ENCODE data around the gene PHKG2.

PHKG2 gene

GRCh38 chr16:30755955-30756780, 7.9 kb downstream of the PHKG2 start:
- no peak for DNase-seq (ENCODE audit: low spot score in 2 of 2)
- no peak overlapping the region for H3K27ac Mint-ChIP-seq
- no peak overlapping the region for H3K4me3 Mint-ChIP-seq
- H3K9me3 Mint-ChIP-seq = no peaks in the 10 kb centered on the region
- H3K27me3 Mint-ChIP-seq = no peaks in the 10 kb centered on the region
- peaks cover 18% of the 10 kb centered on the region for H3K4me1 Mint-ChIP-seq
- H3K36me3 Mint-ChIP-seq = peaks cover 15% of the 10 kb centered on the region
- no peak for ATAC-seq (ENCODE audit: low read depth)

- no peak for DNase-seq (ENCODE audit: low spot score in 2 of 2)
- Mint-ChIP-seq H3K9me3 (no peaks in the 10 kb centered on the region), H3K4me1 (peaks cover 15% of the 10 kb centered on the region), H3K27ac (no peak overlapping the region), H3K36me3 (peaks cover 10% of the 10 kb centered on the region), H3K4me3 (no peak overlapping the region), H3K27me3 (no peaks in the 10 kb centered on the region)
- ATAC-seq (ENCODE audit: low read depth) = no peak
Measured at GRCh38 chr16:30756781-30757100, 8.5 kb downstream of the PHKG2 start.

- ATAC-seq (ENCODE audit: low read depth) (no peak), DNase-seq (ENCODE audit: low spot score in 2 of 2) (no peak)
- H3K36me3 Mint-ChIP-seq = peaks cover 10% of the 10 kb centered on the region
- no peak overlapping the region for H3K4me3 Mint-ChIP-seq
- H3K4me1 Mint-ChIP-seq = peaks cover 15% of the 10 kb centered on the region
- no peak overlapping the region for H3K27ac Mint-ChIP-seq
- H3K9me3 Mint-ChIP-seq = no peaks in the 10 kb centered on the region
- no peaks in the 10 kb centered on the region for H3K27me3 Mint-ChIP-seq
Measured at GRCh38 chr16:30757316-30757715, 9.1 kb downstream of the PHKG2 start.

GRCh38 chr16:30758988-30759491, 10.8 kb downstream of the PHKG2 start:
- no peak overlapping the region for H3K4me3 Mint-ChIP-seq
- peak overlapping the region; percentile 66 for H3K27ac Mint-ChIP-seq
- no peaks in the 10 kb centered on the region for H3K9me3 Mint-ChIP-seq
- DNase-seq (ENCODE audit: low spot score in 2 of 2) (no peak), ATAC-seq (ENCODE audit: low read depth) (no peak)
- H3K4me1 Mint-ChIP-seq = peaks cover 23% of the 10 kb centered on the region
- peaks cover 8% of the 10 kb centered on the region for H3K36me3 Mint-ChIP-seq
- H3K27me3 Mint-ChIP-seq = no peaks in the 10 kb centered on the region

- H3K36me3 Mint-ChIP-seq = peaks cover 7% of the 10 kb centered on the region
- H3K9me3 Mint-ChIP-seq = no peaks in the 10 kb centered on the region
- ATAC-seq (ENCODE audit: low read depth) = no peak
- peaks cover 23% of the 10 kb centered on the region for H3K4me1 Mint-ChIP-seq
- no peak overlapping the region for H3K4me3 Mint-ChIP-seq
- H3K27ac Mint-ChIP-seq = peak overlapping the region; percentile 76
- no peaks in the 10 kb centered on the region for H3K27me3 Mint-ChIP-seq
- no peak for DNase-seq (ENCODE audit: low spot score in 2 of 2)
Measured at GRCh38 chr16:30760001-30760559, 11.9 kb downstream of the PHKG2 start.

GRCh38 chr16:30760577-30761426, 12.6 kb downstream of the PHKG2 start:
- peaks cover 9% of the 10 kb centered on the region for H3K36me3 Mint-ChIP-seq
- DNase-seq (ENCODE audit: low spot score in 2 of 2) (no peak), ATAC-seq (ENCODE audit: low read depth) (no peak)
- H3K4me1 Mint-ChIP-seq = peaks cover 23% of the 10 kb centered on the region
- H3K27me3 Mint-ChIP-seq = no peaks in the 10 kb centered on the region
- peak overlapping the region; percentile 97 for H3K4me3 Mint-ChIP-seq
- H3K9me3 Mint-ChIP-seq = no peaks in the 10 kb centered on the region
- H3K27ac Mint-ChIP-seq = peak overlapping the region; percentile 76

- H3K27me3 Mint-ChIP-seq = no peaks in the 10 kb centered on the region
- H3K4me1 Mint-ChIP-seq = peaks cover 23% of the 10 kb centered on the region
- peaks cover 11% of the 10 kb centered on the region for H3K36me3 Mint-ChIP-seq
- H3K9me3 Mint-ChIP-seq = no peaks in the 10 kb centered on the region
- peak overlapping the region; percentile 97 for H3K4me3 Mint-ChIP-seq
- ATAC-seq (ENCODE audit: low read depth) = peak; percentile 18
- DNase-seq (ENCODE audit: low spot score in 2 of 2) = no peak
- peak overlapping the region; percentile 76 for H3K27ac Mint-ChIP-seq
Measured at GRCh38 chr16:30761427-30761927, 13.3 kb downstream of the PHKG2 start.

GRCh38 chr16:30761928-30762902, 14.0 kb downstream of the PHKG2 start, which contains the start of the genes CFAP119 and RNF40:
CFAP119 (minus strand) TSS chr16:30762062; CDS start chr16:30761748, 314 bp downstream.
RNF40 (plus strand) TSS chr16:30762322; CDS start chr16:30762546, 224 bp downstream.
- Mint-ChIP-seq H3K36me3 (peaks cover 16% of the 10 kb centered on the region), H3K4me3 (peak within 1 kb of the TSS; percentile 97), H3K27ac (peak within 1 kb of the TSS; percentile 76), H3K4me1 (peaks cover 28% of the 10 kb centered on the region), H3K9me3 (no peaks in the 10 kb centered on the region), H3K27me3 (no peaks in the 10 kb centered on the region)
- ATAC-seq (ENCODE audit: low read depth) = peak; percentile 90
- peak; percentile 69 to 85 for DNase-seq (ENCODE audit: low spot score in 2 of 2)

- Mint-ChIP-seq H3K4me3 (peak overlapping the region; percentile 97), H3K4me1 (peaks cover 34% of the 10 kb centered on the region), H3K36me3 (peaks cover 17% of the 10 kb centered on the region), H3K9me3 (no peaks in the 10 kb centered on the region), H3K27me3 (no peaks in the 10 kb centered on the region), H3K27ac (peak overlapping the region; percentile 76)
- ATAC-seq (ENCODE audit: low read depth) (no peak), DNase-seq (ENCODE audit: low spot score in 2 of 2) (no peak)
Measured at GRCh38 chr16:30762991-30763725, 14.9 kb downstream of the PHKG2 start.

- no peaks in the 10 kb centered on the region for H3K9me3 Mint-ChIP-seq
- peaks cover 37% of the 10 kb centered on the region for H3K4me1 Mint-ChIP-seq
- no peak overlapping the region for H3K4me3 Mint-ChIP-seq
- no peak overlapping the region for H3K27ac Mint-ChIP-seq
- DNase-seq (ENCODE audit: low spot score in 2 of 2) (no peak), ATAC-seq (ENCODE audit: low read depth) (no peak)
- H3K27me3 Mint-ChIP-seq = no peaks in the 10 kb centered on the region
- peaks cover 23% of the 10 kb centered on the region for H3K36me3 Mint-ChIP-seq
Measured at GRCh38 chr16:30764086-30764485, 15.9 kb downstream of the PHKG2 start.

- H3K27me3 Mint-ChIP-seq = no peaks in the 10 kb centered on the region
- H3K36me3 Mint-ChIP-seq = peaks cover 26% of the 10 kb centered on the region
- DNase-seq (ENCODE audit: low spot score in 2 of 2) (no peak), ATAC-seq (ENCODE audit: low read depth) (no peak)
- H3K27ac Mint-ChIP-seq = no peak overlapping the region
- H3K4me1 Mint-ChIP-seq = peaks cover 36% of the 10 kb centered on the region
- H3K4me3 Mint-ChIP-seq = no peak overlapping the region
- H3K9me3 Mint-ChIP-seq = no peaks in the 10 kb centered on the region
Measured at GRCh38 chr16:30764816-30765465, 16.7 kb downstream of the PHKG2 start.

Data from memory B cell (primary cell).